MM.1S (cell line): ENCODE data around the gene PRMT2.
"Not testable (repeated sequence)": the region's sequence is repeated elsewhere in the genome, so short reads cannot be mapped to it uniquely, and the experiment has no call there.

Source experiments
- DNase-seq: peaks from one replicate; pipeline ENCODE4 v3.0.0-alpha.2; 2015
- H2AFZ ChIP-seq: fragments of 300-600 bp; sonication (generic); 2 replicates; pipeline ENCODE4 v1.6.0; 2016; ENCODE audit warnings: antibody characterized with exemption, low read length
- H3F3A ChIP-seq: fragments of 300-600 bp; sonication (generic); 2 replicates; pipeline ENCODE4 v1.6.1; 2016; ENCODE audit warnings: mild to moderate bottlenecking, antibody characterized with exemption, low read length, moderate library complexity, mixed read lengths; ENCODE audit not compliant: insufficient read depth
- H3K27ac ChIP-seq: fragments of 300-600 bp; sonication (generic); 2 replicates; pipeline ENCODE4 v1.5.1; 2016; ENCODE audit warnings: mild to moderate bottlenecking, low read length
- H3K27me3 ChIP-seq: fragments of 300-600 bp; sonication (generic); replicated peaks from 2 replicates; pipeline ENCODE4 v1.6.0; 2016; ENCODE audit warnings: low read length; ENCODE audit not compliant: insufficient read depth
- H3K36me3 ChIP-seq: fragments of 300-600 bp; sonication (generic); replicated peaks from 2 replicates; pipeline ENCODE4 v1.6.1; 2016; ENCODE audit warnings: mild to moderate bottlenecking, low read length, mixed read lengths; ENCODE audit not compliant: insufficient read depth
- H3K4me1 ChIP-seq: fragments of 300-600 bp; sonication (generic); 2 replicates; pipeline ENCODE4 v1.6.1; 2016; ENCODE audit warnings: low read length, mixed read lengths
- H3K4me2 ChIP-seq: fragments of 300-600 bp; sonication (generic); 2 replicates; pipeline ENCODE4 v1.6.0; 2016; ENCODE audit warnings: low read depth, low read length
- H3K4me3 ChIP-seq: fragments of 300-600 bp; sonication (generic); 2 replicates; pipeline ENCODE4 v1.5.1; 2016; ENCODE audit warnings: low read length, mixed read lengths
- H3K79me2 ChIP-seq: fragments of 300-600 bp; sonication (generic); 2 replicates; pipeline ENCODE4 v1.6.1; 2016; ENCODE audit warnings: mixed run types, low read length, mixed read lengths
- H3K9ac ChIP-seq: fragments of 300-600 bp; sonication (generic); 2 replicates; pipeline ENCODE4 v1.6.1; 2016; ENCODE audit warnings: low read length, mixed read lengths
- H3K9me2 ChIP-seq: fragments of 300-600 bp; sonication (generic); replicated peaks from 2 replicates; pipeline ENCODE4 v1.6.1; 2016; ENCODE audit warnings: mild to moderate bottlenecking, low read length, mixed read lengths; ENCODE audit not compliant: insufficient read depth
- H3K9me3 ChIP-seq: fragments of 300-600 bp; sonication (generic); replicated peaks from 2 replicates; pipeline ENCODE4 v1.6.1; 2016; ENCODE audit warnings: mild to moderate bottlenecking, low read length, mixed read lengths; ENCODE audit not compliant: insufficient read depth
- H4K20me1 ChIP-seq: fragments of 300-600 bp; sonication (generic); 2 replicates; pipeline ENCODE4 v1.6.1; 2016; ENCODE audit warnings: mild to moderate bottlenecking, low read length, moderate library complexity, mixed read lengths; ENCODE audit not compliant: insufficient read depth
- EZH2 ChIP-seq: fragments of 300-600 bp; sonication (generic); optimal IDR thresholded peaks from 2 replicates; pipeline ENCODE3; 2017; ENCODE audit warnings: low read depth, mild to moderate bottlenecking, antibody characterized with exemption, low read length, mixed read lengths
- EZH2phosphoT487 ChIP-seq: fragments of 300-600 bp; sonication (generic); IDR thresholded peaks from 2 replicates; pipeline ENCODE4 v1.6.1; 2018; ENCODE audit warnings: antibody characterized with exemption, low read length
- TF ChIP-seq, protein P1 (sequence below): fragments of 300-600 bp; sonication (generic); IDR thresholded peaks from 2 replicates; pipeline ENCODE4 v1.5.1; 2016; ENCODE audit warnings: antibody characterized with exemption, low read length, mixed read lengths

The PRMT2 gene

DNA sequence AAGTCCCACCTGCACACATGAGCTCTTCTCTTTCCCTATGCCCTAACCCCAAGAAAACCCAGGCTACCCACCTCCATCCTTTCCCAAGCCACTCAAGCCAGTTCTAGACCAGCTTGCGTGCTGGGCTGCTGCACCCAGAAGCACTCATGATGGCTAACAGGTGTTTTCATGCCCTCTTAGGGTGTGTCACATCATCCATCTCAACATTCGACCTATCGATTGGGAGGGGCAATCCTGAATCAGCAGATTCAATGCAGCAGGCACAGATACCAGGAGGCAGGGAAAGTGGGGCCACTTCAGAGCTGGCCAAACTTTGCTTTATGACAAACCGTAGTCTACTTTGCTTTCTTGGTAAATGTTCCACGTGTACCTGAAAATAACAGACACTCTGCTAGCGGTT lies 6.6 kb upstream of the PRMT2 start:
- Histone ChIP-seq H3F3A (no peaks in the 10 kb centered on the region), H3K4me2 (no peak overlapping the region), H3K4me1 (no peaks in the 10 kb centered on the region), H3K27me3 (no peaks in the 10 kb centered on the region; the same call in 1 of the 2 replicates), H3K79me2 (no peaks in the 10 kb centered on the region), H3K9me2 (no peaks in the 10 kb centered on the region), H3K9me3 (no peaks in the 10 kb centered on the region), H2AFZ (no peak overlapping the region), H4K20me1 (no peaks in the 10 kb centered on the region), H3K27ac (no peak overlapping the region), H3K36me3 (no peaks in the 10 kb centered on the region), H3K4me3 (no peak overlapping the region), H3K9ac (no peak overlapping the region)
- no peak for DNase-seq
- no peak for TF ChIP-seq EZH2
- no peak for TF ChIP-seq EZH2phosphoT487
- TF ChIP-seq, protein P1, sequence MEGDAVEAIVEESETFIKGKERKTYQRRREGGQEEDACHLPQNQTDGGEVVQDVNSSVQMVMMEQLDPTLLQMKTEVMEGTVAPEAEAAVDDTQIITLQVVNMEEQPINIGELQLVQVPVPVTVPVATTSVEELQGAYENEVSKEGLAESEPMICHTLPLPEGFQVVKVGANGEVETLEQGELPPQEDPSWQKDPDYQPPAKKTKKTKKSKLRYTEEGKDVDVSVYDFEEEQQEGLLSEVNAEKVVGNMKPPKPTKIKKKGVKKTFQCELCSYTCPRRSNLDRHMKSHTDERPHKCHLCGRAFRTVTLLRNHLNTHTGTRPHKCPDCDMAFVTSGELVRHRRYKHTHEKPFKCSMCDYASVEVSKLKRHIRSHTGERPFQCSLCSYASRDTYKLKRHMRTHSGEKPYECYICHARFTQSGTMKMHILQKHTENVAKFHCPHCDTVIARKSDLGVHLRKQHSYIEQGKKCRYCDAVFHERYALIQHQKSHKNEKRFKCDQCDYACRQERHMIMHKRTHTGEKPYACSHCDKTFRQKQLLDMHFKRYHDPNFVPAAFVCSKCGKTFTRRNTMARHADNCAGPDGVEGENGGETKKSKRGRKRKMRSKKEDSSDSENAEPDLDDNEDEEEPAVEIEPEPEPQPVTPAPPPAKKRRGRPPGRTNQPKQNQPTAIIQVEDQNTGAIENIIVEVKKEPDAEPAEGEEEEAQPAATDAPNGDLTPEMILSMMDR: no peak

DNA sequence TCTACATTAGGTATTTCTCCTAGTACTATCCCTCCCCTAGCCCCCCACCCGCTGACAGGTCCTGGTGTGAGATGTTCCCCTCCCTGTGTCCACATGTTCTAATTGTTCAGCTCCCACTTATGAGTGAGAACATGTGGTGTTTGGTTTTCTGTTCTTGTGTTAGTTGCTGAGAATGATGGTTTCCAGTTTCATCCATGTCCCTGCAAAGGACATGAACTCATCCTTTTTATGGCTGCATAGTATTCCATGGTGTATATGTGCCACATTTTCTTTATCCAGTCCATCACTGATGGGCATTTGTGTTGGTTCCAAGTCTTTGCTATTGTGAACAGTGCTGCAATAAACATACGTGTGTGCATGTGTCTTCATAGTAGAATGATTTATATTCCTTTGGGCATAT lies 4.6 kb upstream of the PRMT2 start:
- not testable (repeated sequence) for H3K9me3 ChIP-seq, H3K27ac ChIP-seq, H3K4me1 ChIP-seq, DNase-seq, H3K9me2 ChIP-seq, H3K79me2 ChIP-seq, H3K36me3 ChIP-seq, H3K27me3 ChIP-seq, H3K4me2 ChIP-seq, H3K9ac ChIP-seq, H3K4me3 ChIP-seq, H2AFZ ChIP-seq, H4K20me1 ChIP-seq, H3F3A ChIP-seq

DNA sequence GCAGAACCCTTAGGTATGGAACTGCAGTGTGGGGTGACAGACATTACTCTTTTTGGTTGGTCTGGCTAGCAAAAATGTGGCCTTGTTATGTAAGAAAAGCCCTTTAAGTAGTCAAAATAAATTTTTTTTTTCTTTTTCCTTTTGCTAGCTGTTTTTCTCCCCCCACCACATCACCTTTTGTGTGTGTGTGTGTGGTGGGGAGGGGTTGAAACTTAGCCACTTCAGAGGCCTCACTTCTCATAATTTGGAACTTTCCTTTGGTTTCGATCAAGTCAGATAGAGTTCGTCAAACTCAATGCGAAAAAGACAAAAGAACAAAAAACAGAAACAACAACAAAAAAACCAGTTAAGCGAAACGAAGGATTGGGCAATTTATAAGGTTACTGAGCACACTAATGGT lies 1.9 kb upstream of the PRMT2 start:
- Histone ChIP-seq H4K20me1 (no peaks in the 10 kb centered on the region), H3K36me3 (no peaks in the 10 kb centered on the region), H3F3A (no peaks in the 10 kb centered on the region), H3K4me3 (no peak overlapping the region), H3K27ac (no peak overlapping the region), H3K9ac (no peak overlapping the region), H3K4me1 (peaks cover 14% of the 10 kb centered on the region), H3K79me2 (0 out of 2 replicates have a peak, but pooled peaks cover 3% of the 10 kb centered on the region), H3K27me3 (no peaks in the 10 kb centered on the region), H3K9me3 (no peaks in the 10 kb centered on the region), H2AFZ (no peak overlapping the region), H3K4me2 (no peak overlapping the region), H3K9me2 (no peaks in the 10 kb centered on the region)
- DNase-seq: no peak
- no peak for TF ChIP-seq EZH2
- TF ChIP-seq, protein P1: no peak
- no peak for TF ChIP-seq EZH2phosphoT487

DNA sequence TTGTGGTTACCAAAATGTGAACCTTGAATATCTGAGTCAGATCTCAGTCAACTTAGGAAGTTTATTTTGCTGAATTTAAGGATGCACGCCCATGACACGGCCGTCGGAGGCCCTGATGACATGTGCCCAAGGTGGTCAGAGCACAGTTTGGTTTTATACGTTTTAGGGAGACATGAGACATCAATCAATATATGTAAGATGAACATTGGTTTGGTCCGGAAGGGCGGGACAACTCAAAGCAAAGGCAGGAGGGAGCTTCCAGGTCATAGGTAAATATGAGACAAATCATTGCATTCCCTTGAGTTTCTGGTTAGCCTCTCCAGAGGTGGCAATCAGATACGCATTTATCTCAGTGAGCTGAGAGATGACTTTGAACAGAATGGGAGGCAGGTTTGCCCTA lies 1.0 kb upstream of the PRMT2 start:
- Histone ChIP-seq H3K4me3 (peak overlapping the region; percentile 80), H3K36me3 (no peaks in the 10 kb centered on the region), H4K20me1 (no peaks in the 10 kb centered on the region), H3K9me3 (no peaks in the 10 kb centered on the region), H3K4me1 (peaks cover 14% of the 10 kb centered on the region), H3F3A (no peaks in the 10 kb centered on the region), H3K9ac (no peak overlapping the region; the same call in 1 of the 2 replicates), H3K27me3 (no peaks in the 10 kb centered on the region), H3K27ac (no peak overlapping the region), H2AFZ (peak overlapping the region; percentile 82), H3K79me2 (0 out of 2 replicates have a peak, but pooled peaks cover 3% of the 10 kb centered on the region), H3K4me2 (peak overlapping the region; percentile 98), H3K9me2 (no peaks in the 10 kb centered on the region)
- DNase-seq: no peak
- TF ChIP-seq EZH2phosphoT487 (no peak), EZH2 (no peak)
- TF ChIP-seq, protein P1: no peak
